T-helper 1 cell (primary cell): ENCODE data around the gene ENTPD7.
A peak's percentile ranks its signal among the peaks of the same experiment; 100 is the strongest.
"Not testable (repeated sequence)": the region's sequence is repeated elsewhere in the genome, so short reads cannot be mapped to it uniquely, and the experiment has no call there.

Experiments used
- DNase-seq, 5 donors: peaks; one replicate each; pipeline ENCODE4 v3.0.0-alpha.2; 2012 to 2020
- total RNA-seq, 4 donors: gene quantifications; one replicate each; lab custom pipeline; 2026; lab: John Stamatoyannopoulos, UW

ENTPD7 gene, protein sequence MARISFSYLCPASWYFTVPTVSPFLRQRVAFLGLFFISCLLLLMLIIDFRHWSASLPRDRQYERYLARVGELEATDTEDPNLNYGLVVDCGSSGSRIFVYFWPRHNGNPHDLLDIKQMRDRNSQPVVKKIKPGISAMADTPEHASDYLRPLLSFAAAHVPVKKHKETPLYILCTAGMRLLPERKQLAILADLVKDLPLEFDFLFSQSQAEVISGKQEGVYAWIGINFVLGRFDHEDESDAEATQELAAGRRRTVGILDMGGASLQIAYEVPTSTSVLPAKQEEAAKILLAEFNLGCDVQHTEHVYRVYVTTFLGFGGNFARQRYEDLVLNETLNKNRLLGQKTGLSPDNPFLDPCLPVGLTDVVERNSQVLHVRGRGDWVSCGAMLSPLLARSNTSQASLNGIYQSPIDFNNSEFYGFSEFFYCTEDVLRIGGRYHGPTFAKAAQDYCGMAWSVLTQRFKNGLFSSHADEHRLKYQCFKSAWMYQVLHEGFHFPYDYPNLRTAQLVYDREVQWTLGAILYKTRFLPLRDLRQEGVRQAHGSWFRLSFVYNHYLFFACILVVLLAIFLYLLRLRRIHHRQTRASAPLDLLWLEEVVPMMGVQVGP
- total RNA-seq, result 7.8 to 9.6 (median 7.9) reads per million in 4 donors

DNA sequence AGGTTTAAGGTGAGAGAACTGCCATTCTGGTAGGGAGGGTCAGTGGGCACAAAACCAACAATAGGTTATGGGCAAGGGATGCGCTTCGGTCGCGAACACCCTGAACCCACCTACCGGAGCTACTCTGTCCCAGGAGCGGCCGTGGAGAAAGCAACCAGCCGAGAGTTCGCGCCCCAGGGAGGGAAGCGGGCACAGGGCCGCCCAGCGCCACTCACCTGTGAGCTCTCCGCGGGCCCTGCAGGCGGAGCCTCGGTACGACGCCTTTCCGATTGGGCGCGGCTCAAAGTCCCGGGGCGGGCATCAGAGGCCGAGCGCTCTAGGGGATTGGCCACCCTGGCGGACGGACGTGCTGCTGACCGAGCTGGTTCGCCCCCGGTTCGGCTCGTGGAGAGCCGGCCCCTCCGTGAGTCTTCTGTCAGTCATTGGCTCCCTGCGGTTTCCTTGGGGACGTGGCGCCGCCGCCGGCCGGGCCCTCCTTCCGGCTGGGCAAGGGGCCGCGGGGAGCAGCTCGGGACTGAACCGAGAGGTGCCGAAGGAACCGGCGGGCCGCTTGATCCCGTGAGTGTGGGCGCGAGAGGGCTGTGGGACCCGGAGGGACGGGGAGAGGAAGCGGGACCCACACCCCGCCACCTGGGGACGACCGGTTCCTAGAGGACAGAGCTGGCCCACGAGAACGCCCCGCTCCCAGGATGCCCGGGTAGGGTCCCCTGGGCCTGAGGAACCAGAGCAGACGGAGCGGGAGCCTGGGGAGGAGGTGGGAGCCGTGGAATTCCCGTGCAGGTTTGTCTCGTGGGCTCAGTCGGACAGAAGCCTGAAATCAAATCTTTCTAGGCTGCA lies at the start of gene ENTPD7:
ENTPD7 (plus strand) TSS at position 479 of the 837 bp plus-strand sequence. CDS start 448 bp downstream, outside the sequence.
- DNase-seq, result peak; percentile 73 to 95 (median 78)

DNA sequence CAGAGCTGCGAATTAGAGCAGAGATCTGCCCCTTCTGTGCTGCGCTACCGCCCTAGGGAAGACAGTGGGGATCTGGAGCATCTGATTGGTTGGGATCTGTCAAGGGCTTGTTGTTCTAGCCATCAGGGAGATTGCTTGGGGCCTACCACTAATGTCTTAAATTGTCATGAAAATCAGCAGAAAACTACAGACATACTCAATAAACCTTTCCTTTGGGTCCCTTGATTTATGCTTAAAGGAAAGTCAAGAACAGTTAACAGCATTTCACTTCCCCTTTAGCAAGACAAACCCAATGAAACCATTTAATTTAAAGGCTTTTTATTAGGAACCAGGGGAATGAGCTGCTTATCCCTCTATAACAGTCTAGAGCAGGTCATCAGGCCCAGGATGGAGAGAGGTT lies 49.1 kb upstream of the ENTPD7 start:
- no peak for DNase-seq

DNA sequence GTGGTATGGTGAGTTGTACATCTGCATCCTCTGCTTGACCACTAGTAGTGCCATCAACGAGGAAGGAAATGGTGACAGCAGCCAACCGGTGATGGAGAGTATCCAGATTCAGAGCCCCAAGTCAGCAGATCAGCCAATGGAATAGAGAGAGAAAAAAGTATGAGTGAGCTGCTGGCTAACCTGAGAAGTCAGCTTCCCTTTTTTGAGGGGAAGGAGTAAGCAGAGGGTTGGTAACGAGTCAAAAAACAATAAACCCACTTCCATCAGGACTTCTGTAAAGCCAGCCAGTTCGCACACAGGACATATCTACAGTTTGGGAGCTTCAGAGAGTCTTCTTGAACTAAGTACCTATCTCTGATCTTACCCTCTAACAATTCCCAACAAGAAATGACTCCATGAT lies 48.0 kb upstream of the ENTPD7 start:
- no peak for DNase-seq

DNA sequence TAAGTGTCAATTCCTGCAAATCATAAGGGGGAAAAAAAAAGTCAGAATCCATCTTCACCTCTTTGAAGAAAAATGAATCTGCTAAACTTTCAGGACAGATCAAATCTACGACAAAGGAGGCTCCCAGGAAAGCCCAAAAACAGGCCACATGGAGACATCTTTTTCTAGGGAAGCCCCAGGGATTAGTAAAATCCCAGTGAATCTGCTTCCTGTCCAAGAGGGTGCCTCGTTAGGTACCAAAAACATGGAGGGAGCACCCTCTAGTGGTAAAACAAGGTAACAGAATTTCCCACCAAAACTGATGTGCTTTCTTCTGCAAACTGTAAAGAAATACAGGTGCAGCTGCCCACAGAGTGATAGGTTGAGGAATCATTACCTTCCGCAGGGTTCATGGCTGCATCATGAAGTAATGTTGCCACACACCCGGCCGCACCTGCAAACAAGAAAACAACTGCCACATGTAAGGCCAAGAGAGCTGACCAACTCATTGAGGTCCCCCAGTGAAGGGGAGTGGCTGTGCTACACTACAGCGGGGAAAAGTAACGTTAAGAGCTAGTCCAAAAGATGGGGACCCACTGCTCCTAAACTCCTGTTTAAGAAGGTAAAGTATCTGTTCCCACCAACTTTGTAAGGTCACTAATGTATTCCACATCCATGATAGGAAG lies 47.0 kb upstream of the ENTPD7 start:
- DNase-seq, result peak in 1 of 5 donors; percentile 53

DNA sequence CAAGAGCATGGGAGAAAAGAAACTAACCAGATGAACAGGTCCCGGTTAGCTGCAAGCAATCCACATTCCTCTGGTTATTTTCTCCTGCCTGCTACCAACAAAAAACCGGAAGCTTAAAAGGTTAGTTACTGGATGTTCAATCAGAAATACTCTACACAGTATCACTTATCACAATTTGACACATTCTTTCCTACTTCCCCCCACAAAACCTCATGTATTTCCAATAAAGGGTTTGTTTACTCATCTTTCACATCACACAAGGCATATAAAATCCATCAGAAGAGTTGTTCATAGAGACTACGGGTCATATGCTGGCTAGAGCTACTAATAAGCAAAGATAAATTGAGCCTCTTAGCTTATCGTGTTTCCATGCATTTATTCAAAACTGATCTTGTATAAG lies 43.9 kb upstream of the ENTPD7 start:
- no peak for DNase-seq

DNA sequence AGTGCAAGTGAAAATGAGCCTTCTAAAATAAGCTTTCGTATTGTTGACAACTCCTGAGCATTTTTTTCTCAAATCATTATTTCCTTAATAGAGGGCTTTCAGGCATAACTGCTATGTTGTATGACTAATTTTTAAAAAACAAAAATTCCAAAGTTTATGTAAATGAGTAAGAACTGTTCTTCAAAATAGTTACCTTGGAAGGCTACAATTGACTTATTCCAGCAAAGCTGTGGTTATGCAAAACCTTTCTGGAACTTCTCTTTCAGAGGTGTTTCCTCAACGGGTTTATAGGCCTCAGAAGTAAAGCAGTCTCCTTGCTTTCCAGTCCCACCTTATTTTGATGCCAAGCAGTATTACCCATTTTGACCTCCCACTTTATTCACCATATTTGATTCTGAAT lies 41.6 kb upstream of the ENTPD7 start:
- no peak for DNase-seq

DNA sequence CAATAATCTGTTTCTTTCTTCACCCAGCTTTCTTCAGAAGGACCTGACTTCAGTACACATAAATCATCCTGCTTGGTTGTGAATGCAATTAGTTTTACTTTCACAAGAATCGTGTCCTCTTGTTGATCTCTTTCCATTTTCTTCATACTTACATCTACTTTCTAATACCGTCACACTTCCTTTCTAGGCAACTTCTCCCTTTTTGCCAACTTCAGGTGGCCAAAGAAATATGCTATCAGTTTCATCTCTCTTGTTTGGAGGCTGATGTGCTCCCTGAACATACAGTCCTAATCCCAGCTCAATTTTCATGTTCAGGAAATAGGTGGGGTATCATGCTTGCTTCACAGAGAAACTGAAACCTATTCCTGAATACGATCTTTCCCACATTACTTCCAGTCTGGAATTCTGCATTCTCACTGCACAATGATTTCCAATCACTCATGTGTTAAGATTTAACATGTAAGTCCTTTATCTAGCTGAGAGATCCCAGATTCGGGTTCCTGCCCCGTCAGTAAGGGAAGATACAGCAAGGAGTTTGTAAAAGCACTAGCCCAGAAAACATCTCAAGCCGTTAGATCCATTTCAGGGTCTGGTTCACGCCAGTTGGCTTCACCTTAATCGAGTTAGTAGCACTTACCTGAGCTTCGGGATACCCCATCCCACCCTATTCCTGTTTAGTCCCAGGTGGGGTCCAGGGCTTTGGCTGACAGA lies 40.1 kb upstream of the ENTPD7 start:
- peak in 1 of 5 donors; percentile 55 for DNase-seq

DNA sequence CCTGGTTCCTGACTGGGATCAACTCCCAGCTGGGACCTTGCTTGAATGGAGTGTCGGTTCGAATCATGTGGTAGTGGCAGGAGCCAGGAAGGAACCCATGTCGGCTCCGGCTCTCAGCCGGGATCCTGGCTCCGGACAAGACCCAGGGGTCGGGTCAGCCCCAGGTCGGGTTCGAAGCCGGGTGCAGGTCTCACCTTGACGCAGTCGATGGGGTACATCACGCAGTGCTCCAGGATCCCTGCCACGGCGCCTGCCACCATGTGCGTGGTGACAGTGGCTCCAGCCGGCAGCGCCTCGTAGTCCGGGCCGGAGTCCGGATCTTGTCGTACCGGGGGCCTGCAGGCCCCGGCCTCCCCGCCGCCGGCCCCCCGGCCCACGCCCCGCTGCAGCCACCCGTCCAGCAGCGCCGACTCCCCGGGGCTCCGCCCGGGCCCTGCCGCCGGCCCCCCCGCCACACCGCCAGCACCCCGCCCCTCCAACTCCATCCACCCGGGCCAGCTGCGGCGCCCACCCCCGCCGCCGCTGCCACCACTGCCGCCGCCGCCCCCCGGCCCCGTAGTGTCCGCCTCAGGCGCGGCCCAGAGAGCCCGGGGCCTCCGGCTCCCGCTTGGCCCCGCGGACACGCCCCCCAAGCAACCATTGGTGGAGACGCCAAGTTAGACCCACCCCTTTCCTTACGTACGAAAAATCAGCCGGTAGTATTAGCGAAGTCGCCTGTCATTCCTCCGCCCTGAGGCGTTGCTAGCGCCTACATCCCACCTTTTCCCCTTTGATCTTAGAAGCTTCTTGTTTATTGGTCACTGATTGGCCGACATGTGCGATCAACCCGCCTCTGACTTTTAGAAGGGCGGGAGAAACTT lies 39.2 kb upstream of the ENTPD7 start, which contains the start of gene SLC25A28:
SLC25A28 (minus strand) TSS at position 589 of the 860 bp plus-strand sequence; CDS start at position 485, 104 bp downstream.
- DNase-seq, result peak; percentile 28 to 99 (median 88)

DNA sequence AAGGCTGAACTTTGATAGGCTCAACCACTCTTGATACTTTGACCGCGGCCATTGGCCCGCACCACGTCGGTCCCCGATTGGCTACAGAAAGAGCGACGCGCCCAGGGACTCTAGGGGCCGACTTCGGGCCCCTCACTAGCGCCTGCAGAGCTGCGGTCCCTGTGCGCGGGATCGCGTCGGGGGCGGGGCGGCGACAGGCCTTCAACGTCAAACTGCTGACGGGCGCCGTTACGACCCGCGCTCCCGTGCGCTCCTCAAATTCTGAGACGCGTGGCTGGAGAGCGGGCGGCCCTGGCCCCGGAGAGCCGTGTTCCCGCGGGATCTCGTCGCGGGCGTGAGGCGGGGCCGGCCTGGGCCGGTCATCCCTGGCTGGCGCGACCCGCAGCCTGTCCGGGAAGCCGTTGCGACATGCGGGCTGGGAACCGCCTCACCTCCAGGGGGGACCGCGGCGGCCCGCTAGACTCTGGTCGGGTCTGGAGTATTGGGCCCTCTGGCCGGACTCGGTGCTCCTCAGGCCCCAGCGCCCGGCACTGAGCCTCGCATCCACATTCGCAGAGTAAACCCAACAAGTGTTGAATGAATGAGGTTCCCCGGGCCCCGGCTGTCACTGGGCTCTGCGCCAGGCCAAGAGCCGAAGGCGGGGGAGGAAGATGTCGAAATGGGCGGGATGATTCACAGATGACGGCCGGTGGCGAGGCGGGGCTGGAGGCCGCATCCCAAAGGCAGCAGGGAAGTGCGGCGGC lies 38.4 kb upstream of the ENTPD7 start:
- DNase-seq, result peak; percentile 52 to 92 (median 88)

DNA sequence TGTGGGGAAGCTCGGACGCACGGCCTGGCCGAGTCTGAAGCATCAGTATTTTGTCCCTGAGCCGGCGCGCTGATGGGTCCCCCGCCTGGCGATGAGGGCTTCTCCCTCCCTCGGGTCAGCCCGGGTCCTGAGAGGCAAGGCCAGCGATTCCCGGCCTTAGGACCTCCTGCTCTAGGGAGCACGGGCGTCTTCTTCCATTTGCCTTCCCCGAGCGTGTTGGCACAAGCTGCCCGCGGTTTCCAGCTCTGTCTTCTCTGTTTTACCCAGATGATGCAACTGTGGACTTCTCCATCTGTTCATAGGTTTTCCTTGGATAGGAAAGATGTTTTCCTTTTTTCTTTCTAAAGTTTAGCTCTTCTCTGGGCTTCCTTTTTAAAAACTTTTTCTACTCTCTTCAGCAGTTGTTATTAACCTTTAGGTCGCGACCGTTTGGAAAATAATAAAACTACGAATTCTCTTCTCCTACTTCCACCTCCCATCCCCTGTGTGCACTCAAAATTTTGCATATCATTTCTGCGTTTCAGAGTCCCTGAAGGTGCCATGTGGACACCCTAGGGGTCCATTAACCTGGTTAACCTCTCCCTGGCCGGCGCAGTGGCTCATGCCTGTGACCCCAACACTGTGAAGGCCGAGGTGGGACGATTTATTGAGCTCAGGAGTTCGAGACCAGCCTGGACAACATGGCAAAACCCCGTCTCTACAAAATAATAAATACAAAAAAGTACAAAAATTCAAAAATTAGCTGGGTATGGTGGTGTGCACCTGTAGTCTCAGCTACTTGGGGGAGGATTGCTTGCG lies 37.7 kb upstream of the ENTPD7 start:
- no peak for DNase-seq

DNA sequence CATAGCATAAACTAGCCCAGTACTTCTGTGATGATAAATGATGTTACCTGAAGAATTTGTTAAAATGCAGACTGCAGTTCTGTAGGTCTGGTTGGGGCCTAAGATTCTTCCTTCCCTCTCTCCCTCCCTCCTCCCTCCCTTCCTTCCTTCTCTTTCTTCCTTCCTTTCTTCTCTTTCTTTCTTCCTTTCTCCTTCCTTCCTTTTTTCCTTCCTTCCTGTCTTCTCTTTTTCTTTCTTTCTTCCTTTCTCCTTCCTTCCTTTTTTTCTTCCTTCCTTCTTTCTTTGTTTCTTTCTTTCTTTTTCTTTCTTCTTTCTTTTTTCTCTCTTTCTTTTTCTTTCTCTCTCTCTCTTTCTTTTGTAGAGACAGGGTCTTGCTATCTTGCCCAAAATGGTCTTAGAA lies 35.4 kb upstream of the ENTPD7 start:
- DNase-seq, result no peak

DNA sequence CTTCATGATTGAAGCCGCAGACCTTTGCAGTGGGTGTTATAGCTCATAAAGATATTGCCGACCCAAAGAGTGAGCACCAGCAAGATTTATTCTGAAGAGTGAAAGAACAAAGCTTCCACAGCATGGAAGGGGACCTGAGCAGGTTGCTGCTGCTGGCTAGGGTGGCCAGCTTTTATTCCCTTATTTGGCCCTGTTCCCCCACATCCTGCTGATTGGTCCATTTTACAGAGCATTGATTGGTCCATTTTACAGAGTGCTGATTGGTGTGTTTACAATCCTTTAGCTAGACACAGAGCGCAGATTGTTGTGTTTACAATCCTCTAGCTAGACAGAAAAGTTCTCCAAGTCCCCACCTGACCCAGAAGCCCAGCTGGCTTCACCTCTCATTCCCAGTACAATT lies 34.2 kb upstream of the ENTPD7 start:
- DNase-seq, result not testable (repeated sequence)

DNA sequence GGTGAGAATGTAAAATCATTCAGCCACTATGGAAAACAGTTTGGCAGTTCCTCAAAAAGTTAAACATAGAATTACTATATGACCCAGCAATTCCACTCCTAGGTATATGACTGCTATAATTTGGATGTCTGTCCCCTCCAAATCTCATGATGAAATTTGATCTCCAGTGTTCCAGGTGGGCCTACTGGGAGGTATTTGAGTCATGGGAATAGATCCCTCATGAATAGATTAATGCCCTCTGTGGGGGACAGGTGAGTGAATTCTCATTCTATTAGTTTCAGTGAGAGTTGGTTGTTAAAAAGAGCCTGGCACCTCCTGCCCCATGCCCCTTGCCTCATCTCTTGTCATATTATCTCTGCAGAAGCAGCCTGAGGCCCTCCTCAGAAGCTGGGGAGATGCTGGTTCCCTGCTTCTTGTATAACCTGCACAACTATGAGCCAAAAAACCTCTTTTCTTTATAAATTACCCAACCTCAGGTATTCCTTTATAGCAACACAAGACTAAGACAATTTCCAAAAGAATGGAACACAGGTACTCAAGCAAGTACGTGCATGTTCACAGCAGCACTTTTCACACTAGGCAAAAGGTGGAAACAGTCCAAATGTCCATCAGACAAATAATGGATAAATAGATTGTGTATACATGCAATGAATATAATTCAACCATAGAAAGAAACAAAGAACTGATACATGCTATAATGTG lies 30.2 kb upstream of the ENTPD7 start:
- no peak for DNase-seq

DNA sequence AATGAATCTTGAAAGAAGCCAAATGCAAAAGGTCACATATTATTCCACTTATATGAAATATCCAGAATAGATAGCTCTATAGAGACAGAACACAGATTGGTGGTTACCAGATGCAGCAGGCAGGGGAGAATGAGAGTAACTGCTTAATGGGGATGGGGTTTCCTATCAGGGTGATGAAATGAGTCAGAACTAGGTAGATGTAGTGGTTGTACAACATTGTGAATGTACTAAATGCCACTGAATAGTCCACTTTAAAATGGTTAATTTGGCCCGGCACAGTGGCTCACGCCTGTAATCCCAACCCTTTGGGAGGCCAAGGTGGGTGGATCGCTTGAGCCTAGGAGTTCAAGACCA lies 29.7 kb upstream of the ENTPD7 start:
- DNase-seq, result no peak

DNA sequence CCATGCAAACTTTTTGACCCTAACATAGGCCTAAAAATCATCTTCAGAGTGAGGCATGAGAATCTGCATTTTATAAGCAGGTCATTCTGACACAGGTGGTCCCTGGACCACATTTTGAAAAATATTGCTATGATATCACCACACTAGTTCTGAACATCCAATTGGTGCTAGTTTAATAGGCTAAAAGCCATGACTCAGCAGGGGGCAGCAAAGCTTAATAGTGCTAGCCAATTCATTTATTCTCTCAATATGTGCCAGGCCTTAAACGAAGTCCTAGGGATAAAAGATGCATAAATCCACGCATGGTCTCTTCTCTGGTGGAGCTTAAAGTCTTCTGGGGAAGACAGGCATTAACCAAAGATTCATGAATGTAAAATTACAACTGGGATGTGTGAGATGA lies 28.9 kb upstream of the ENTPD7 start:
- no peak for DNase-seq

DNA sequence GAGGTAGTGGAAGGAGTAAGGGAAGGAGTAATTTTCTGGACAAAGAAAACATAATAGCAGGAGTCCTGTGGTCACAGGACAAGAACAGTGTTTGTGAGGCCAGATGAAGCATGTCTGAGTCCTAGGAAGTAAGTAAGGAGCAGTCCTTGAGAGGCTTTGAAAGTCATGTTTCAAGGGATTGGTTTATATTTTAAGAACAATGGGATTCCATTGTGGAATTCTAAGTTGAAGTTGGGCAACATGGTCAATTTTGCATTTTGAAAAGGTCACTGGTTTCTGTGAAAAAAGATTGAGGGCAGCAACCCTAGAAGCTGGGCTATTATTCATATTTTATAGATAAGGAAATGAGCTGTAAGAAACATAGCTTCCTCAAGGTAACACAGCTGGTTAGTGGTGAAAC lies 28.3 kb upstream of the ENTPD7 start:
- DNase-seq, result no peak

DNA sequence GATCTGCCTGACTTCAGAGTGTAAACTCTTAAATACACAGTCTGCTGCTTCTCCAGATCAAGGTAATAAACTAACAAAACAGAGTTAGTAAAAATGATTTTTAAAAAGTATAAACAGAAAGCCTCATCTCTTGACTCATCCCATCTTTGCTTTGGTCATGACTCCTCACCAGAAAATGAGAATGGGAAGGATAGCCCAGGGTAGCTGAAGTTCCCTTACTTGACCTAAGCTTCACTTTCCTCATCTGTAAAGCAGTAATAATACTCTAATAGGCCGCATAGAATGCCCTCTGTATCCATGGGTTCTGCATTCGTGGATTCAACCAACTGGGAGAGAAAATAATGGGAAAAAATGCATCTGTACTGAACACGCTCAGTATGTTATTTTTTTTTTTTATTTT lies 27.8 kb upstream of the ENTPD7 start:
- no peak for DNase-seq

DNA sequence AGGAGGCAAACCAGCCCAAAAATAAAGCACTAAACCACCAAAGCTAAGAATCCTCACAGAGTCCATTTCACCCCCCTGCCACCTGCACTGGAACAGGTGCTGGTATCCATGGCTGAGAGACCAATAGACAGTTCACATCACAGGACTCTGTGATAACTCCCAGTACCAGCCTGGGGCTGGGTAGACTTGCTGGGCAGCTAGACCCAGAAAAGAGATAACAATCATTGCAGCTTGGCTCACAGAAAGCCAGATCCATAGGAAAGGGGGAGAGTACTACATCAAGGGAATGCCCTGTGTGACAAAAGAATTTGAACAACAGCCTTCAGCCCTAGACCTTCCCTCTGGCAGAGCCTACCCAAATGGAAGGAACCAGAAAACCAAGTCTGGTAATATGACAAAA lies 25.5 kb upstream of the ENTPD7 start:
- no peak for DNase-seq
